MV-4-11 (cell line): Measurements from ENCODE around the gene POP7.
"Not testable (repeated sequence)": the region's sequence is repeated elsewhere in the genome, so short reads cannot be mapped to it uniquely, and the experiment has no call there.

Experiments used
- DNase-seq: peaks from one replicate; lab custom pipeline; 2025; lab: John Stamatoyannopoulos, UW

The POP7 gene

GRCh38 chr7:100705753-100706671 is at the start of gene POP7:
POP7 (plus strand) TSS chr7:100706121; CDS start chr7:100706831, 710 bp downstream.
- peak; percentile 96 for DNase-seq

DNA sequence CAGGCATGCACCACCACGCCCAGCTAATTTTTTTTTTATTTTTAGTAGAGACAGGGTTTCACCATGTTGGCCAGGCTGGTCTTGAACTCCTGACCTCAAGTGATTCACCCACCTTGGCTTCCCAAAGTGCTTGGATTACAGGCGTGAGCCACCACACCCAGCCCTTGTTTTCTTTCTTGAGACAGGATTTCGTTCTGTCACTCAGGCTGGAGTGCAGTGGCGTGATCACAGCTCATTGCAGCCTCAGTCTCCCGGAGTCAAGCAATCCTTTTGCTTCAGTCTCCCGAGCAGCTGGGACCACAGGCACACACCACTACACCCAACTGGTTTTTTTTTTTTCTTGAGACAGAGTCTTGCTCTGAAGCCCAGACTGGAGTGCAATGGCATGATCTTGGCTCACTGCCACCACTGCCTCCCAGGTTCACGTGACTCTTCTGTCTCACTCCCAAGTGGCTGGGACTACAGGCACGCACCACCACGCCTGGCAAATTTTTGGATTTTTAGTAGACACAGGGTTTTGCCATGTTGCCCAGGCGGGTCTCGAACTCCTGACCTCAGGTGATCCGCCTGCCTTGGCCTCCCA is 43.6 kb upstream of the POP7 start:
- DNase-seq = not testable (repeated sequence)

DNA sequence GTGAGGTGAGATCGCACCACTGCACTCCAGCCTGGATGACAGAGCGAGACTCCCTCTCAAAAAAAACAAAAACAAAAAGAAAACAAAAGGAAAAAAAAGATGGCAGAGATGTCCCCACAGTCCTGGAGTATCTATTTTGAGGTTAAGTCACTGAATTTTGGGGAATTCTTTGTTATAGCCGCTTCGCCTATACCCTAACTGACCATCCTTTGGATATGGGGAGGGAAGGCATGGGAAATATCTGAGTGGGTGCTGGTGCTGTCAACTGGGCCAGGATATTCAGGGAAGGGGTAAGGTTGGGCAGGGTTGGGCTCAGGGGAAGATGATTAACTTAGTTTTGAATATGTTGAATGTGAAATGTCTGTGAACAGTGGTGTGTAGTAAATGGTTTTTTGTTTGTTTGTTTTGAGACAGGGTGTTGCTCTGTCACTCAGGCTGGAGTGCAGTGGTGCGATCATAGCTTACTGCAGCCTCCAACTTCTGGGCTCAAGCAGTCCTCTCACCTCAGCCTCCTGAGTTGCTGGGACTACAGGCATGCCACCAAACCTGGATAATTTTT is 40.7 kb upstream of the POP7 start:
- no peak for DNase-seq

- DNase-seq = peak; percentile 54
These were observed 38.4 kb upstream of the POP7 start for GRCh38 chr7:100667331-100668068.

- DNase-seq = no peak
These were observed 37.9 kb upstream of the POP7 start for GRCh38 chr7:100668069-100668449.

DNA sequence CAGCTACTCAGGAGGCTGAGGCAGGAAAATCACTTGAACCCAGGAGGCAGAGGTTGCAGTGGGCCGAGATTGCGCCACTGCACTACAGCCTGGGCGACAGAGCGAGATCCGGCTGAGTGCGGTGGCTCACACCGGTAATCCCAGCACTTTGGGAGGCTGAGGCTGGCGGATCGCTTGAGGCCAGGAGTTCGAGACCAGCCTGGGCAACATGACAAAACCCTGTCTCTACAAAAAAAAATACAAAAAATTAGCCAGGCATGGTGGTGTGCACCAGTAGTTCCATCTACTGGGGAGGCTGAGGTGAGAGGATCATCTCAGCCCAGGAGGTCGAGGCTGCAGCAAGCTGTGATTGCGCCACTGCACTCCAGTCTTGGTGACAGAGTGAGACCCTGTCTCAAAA is 36.8 kb upstream of the POP7 start:
- not testable (repeated sequence) for DNase-seq

DNA sequence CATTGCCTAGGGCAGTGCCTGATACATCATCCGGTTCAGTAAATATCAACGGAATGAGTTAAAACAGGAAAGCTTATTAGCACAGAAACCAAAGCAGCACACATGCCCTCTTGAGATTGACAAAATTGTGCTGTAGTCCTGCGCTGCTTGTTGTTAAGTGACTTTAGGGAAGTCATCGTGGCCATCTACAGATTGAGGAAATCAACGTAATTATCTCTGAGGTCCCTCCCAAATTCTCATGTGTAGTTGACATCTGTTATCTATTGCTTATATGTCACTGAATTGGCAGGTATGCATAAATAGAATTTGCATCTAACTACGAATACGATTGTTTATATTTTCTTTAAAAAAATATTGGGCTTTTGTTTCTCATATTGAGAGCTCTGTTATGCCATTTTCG is 35.8 kb upstream of the POP7 start:
- no peak for DNase-seq

- no peak for DNase-seq
These were observed 34.3 kb upstream of the POP7 start for GRCh38 chr7:100671353-100672327.

DNA sequence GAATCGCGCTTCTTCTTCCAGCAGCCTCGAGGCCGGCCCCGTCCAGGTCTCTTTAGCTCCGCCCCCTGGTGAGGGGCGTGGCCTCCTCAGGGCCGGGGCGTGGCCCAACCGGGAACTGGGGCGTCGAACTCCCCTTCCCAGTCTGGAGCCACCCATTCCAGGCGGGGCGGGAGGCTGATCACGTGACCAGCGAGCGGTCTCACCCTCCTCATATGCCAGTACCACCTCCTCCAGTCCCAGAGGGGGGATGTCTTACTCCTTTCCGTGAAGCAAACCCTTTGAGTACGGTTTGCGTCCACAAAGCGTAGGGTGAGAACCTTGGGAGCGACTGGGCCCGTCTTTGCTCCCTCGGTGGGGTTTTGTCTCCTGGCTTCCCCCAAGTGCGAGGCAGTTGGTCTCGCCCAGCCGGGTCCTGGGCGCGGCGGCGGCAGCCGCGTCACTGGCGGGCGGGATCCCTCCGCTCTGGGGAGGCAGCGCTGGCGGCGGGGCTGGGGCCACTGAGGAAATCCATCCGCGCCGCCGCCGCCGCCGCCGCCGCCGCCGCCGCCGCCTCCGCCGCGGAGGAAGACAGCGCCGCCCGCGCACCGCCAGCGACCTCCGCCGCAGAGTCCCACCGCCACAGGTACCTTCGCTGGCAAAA is 32.5 kb upstream of the POP7 start, which contains the start of gene GNB2:
Gene GNB2, plus strand, starts transcription at position 439 of the 640 bp plus-strand sequence. CDS start 2,526 bp downstream, outside the sequence.
- peak; percentile 97 for DNase-seq

- DNase-seq = no peak
These were observed 31.9 kb upstream of the POP7 start for GRCh38 chr7:100673942-100674410.

- DNase-seq = no peak
These were observed 31.4 kb upstream of the POP7 start for GRCh38 chr7:100674411-100675104.

DNA sequence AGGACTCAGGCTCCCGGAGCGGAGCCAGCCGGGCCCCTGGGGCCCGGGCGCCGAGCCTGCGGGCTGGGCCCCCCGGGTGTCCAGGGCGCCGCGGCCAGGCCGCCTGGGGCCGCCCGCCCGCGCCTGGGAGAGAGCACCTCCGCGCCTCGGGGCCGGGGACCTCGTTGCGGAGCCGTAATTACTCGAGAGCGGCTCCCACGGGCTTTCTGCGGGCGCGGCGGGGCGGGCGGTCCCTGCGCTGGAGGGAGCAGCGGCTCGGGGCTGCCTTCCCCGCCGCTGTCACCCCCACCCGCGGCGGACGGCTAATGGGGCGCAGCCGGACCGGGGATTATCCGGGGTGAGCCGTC is 30.8 kb upstream of the POP7 start:
- no peak for DNase-seq

DNA sequence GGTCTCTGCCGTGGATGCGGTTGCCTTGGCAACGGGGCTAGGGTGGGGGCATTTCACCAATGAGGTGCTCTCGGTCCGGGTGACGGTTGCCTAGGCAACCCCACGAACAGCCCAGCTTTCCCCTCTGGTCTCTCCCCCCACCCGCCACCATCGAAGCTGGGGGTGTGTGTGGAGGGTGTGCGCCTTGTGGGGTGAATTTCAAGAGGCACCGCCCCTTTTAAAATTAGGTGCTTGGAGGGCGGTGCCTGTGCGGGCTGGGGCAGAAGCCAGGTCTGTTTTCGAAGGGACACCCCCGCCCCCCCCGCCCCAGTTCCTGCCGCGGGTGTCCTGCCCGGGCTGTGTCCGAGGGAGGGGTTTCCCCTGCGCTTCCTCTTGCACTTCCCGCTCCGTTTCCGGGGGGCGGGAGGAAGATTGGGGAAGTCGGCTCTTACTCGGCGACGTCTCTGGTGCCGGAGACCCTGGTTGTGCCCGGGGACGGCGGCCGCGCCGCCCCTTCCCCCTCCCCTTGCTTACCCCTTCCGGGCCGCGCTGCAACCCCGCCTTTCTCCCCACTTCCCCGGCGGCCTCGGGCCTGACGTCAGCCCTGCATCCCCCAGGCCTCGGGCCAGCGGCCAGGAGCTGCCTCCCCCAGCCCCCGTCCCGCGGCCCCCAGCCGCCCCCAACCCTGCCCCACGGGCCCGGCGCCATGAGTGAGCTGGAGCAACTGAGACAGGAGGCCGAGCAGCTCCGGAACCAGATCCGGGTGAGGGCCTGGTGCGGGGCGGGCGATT is 30.2 kb upstream of the POP7 start:
- peak; percentile 62 for DNase-seq

DNA sequence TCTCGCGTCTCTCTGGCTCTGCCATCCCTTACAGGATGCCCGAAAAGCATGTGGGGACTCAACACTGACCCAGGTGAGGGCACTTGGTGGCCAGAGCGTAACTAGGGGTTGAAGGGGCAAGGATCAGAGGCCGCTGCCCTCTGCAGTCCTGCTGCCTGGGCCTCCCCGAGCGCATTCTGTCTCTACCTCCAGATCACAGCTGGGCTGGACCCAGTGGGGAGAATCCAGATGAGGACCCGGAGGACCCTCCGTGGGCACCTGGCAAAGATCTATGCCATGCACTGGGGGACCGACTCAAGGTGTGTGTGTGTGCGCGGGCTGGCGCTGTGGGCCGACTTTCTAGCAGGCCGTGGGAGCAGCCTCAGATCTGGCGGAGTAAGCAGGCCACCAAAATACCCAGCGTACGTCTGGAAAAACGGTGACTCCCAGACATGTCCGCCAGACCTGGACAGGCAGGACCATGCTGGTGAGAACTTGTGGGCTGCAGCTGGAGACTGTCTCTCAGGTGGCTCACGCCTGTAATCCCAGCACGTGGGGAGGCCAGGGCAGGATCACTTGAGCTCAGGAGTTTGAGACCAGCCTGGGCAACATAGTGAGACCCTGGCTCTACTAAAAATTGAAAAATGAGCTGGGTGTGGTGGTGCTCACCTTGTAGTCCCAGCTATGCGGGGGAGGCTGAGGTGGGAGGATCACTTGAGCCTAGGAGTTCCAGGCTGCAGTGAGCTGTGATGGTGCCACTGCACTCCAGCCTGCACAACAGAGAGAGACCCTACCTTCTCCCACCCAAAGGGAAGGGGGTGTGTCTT is 29.2 kb upstream of the POP7 start:
- no peak for DNase-seq

GRCh38 chr7:100677308-100678267 is 28.3 kb upstream of the POP7 start:
- no peak for DNase-seq

DNA sequence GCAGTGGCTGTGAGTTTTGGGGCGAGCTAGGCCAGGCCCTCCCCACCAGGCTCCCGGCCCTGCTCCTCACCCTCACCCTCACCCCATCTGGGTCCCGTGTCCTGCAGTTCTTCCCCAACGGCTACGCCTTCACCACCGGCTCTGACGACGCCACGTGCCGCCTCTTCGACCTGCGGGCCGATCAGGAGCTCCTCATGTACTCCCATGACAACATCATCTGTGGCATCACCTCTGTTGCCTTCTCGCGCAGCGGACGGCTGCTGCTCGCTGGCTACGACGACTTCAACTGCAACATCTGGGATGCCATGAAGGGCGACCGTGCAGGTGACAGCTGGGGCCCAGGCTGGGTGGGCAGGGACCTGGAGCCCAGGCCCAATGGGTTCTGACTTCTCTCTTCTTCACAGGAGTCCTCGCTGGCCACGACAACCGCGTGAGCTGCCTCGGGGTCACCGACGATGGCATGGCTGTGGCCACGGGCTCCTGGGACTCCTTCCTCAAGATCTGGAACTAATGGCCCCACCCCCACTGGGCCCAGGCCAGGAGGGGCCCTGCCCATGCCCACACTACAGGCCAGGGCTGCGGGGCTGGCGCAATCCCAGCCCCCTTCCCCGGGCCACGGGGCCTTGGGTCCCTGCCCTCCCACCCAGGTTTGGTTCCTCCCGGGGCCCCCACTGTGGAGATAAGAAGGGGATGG is 27.5 kb upstream of the POP7 start:
- DNase-seq = peak; percentile 19
